ENCODE results near the gene ZNF106. TPM values are rescaled to one million over a fixed set of nuclear protein-coding genes. Genes with fewer than 3 reads are reported as not detected.

ZNF106 gene
- total RNA-seq, 1 experiment from 2014 or later: 28.5 TPM

GRCh38 chr15:42368096-42368495 is 122.8 kb downstream of the ZNF106 start:
- Histone ChIP-seq H3K9ac (ENCODE audit: low read length) (no peak overlapping the region), H3K4me1 (ENCODE audit: control insufficient read depth in 1 of 2, insufficient read depth in 2 of 2, low read length in 2 of 2) (peaks cover 3 to 10% of the 10 kb centered on the region in 2 experiments; a peak in 3 of 4 replicates), H4K20me1 (ENCODE audit: insufficient read depth) (no peaks in the 10 kb centered on the region), H2AFZ (ENCODE audit: low read depth, low read length, poor library complexity, severe bottlenecking) (no peak overlapping the region), H3K9me2 (ENCODE audit: insufficient read depth) (no peaks in the 10 kb centered on the region), H3K79me2 (ENCODE audit: insufficient read depth, low read length) (no peaks in the 10 kb centered on the region), H3K9me3 (ENCODE audit: control insufficient read depth in 1 of 2, insufficient read depth in 1 of 2, low read depth in 1 of 2, low read length in 2 of 2) (no peaks in the 10 kb centered on the region), H3K27me3 (ENCODE audit: insufficient read depth, low read length) (no peaks in the 10 kb centered on the region), H3K36me3 (ENCODE audit: control insufficient read depth in 1 of 2, insufficient read depth in 2 of 2, low read length in 2 of 2) (no peaks in the 10 kb centered on the region), H3K27ac (ENCODE audit: low read depth, low read length) (no peak overlapping the region), H3K4me3 (replicated peaks in 1 of 2; ENCODE audit: low read depth in 1 of 2, low read length in 2 of 2) (no peak overlapping the region), H3K4me2 (ENCODE audit: low read length) (no peak overlapping the region)
- ATAC-seq (no peak), DNase-seq (ENCODE audit: low read depth, low spot score) (no peak)
- no TSS peak for BruUV-seq (replicated peaks)
- ChIA-PET POLR2A (interaction anchor here (0.6 to 1.2 kb wide), 2 partner anchors 95 to 1234 kb away, joined by 3 to 4 read pairs; partner anchors contain the start of genes GANC and TMEM87A), RAD21 (ENCODE audit: low non-redundant PET in 1 of 2, low total read pairs in 2 of 2, uncharacterized antibody in 2 of 2, unreplicated experiment in 2 of 2) (no interaction called here), CTCF (interaction anchor here (1.1 to 1.7 kb wide), 2 partner anchors 17 to 31 kb away, joined by 4 to 5 read pairs; no protein-coding TSS in a partner anchor)
- intact Hi-C loops (cut with micrococcal nuclease): no loop called here
- no peak for TF ChIP-seq SIN3A (IDR thresholded peaks at IDR 0.05; ENCODE audit: low read depth)
- no peak for TF ChIP-seq ELF1 (IDR thresholded peaks at IDR 0.05; ENCODE audit: borderline replicate concordance, low read depth)
- TF ChIP-seq CTCF (IDR thresholded peaks at IDR 0.05 in 2 of 3, conservative IDR thresholded peaks at IDR 0.05 in 1 of 3; ENCODE audit: borderline replicate concordance in 1 of 3, insufficient read depth in 1 of 3, low read depth in 2 of 3, low read length in 2 of 3): no peak
- no peak for TF ChIP-seq MAX (IDR thresholded peaks at IDR 0.05)
- TF ChIP-seq ZBTB33 (IDR thresholded peaks at IDR 0.05; ENCODE audit: extremely low read depth, insufficient replicate concordance, low read length): no peak
- TF ChIP-seq EZH2 (IDR thresholded peaks at IDR 0.05): no peak
- no peak for TF ChIP-seq POLR2AphosphoS5 (IDR thresholded peaks at IDR 0.05; ENCODE audit: low read depth, low read length)
- no peak for TF ChIP-seq JUND (IDR thresholded peaks at IDR 0.05)
- TF ChIP-seq ZNF274 (IDR thresholded peaks at IDR 0.05; ENCODE audit: low read depth, low read length): no peak
- no peak for TF ChIP-seq TCF7L2 (IDR thresholded peaks at IDR 0.05; ENCODE audit: borderline replicate concordance, extremely low read depth, insufficient read depth, insufficient read length)
- TF ChIP-seq RAD21 (IDR thresholded peaks at IDR 0.05; ENCODE audit: low read depth): no peak
- TF ChIP-seq YY1 (IDR thresholded peaks at IDR 0.05; ENCODE audit: extremely low read depth, insufficient replicate concordance, low read depth, low read length): no peak
- TF ChIP-seq EGR1 (IDR thresholded peaks at IDR 0.05; ENCODE audit: low read depth): no peak
- no peak for TF ChIP-seq CBX3 (IDR thresholded peaks at IDR 0.05; ENCODE audit: low read depth)
